ENCODE data around the gene MNAT1.

GRCh38 chr14:60968099-60968498 is 233.5 kb downstream of the MNAT1 start:
- TF ChIP-seq POLR2AphosphoS5 (IDR thresholded peaks at IDR 0.05; ENCODE audit: low read depth, low read length) = no peak
- TF ChIP-seq TAF1 (IDR thresholded peaks at IDR 0.05; ENCODE audit: borderline replicate concordance, low read depth, low read length) = no peak
